IPS-NIHi7 (cell line): ENCODE results near the gene STAC3.
A peak's percentile ranks its signal among the peaks of the same experiment; 100 is the strongest.

ENCODE experiments used
- DNase-seq: peaks from one replicate; pipeline ENCODE4 v3.0.0; 2012; ENCODE audit warnings: mixed read lengths; ENCODE audit errors: extremely low spot score

STAC3 gene

GRCh38 chr12:57236201-57236924 lies 14.6 kb downstream of the STAC3 start:
- DNase-seq: no peak

- DNase-seq: no peak
Observed at GRCh38 chr12:57235728-57236131, 15.3 kb downstream of the STAC3 start.

- DNase-seq: no peak
Observed at GRCh38 chr12:57235017-57235727, 15.8 kb downstream of the STAC3 start.

- no peak for DNase-seq
Observed at GRCh38 chr12:57234571-57235016, 16.4 kb downstream of the STAC3 start.

- DNase-seq: no peak
Observed at GRCh38 chr12:57234233-57234570, 16.8 kb downstream of the STAC3 start.

GRCh38 chr12:57233357-57234232 lies 17.4 kb downstream of the STAC3 start:
- no peak for DNase-seq

GRCh38 chr12:57232156-57232756 lies 18.7 kb downstream of the STAC3 start:
- DNase-seq: no peak

- DNase-seq: no peak
Observed at GRCh38 chr12:57231276-57232021, 19.5 kb downstream of the STAC3 start.

GRCh38 chr12:57230381-57231155 lies 20.4 kb downstream of the STAC3 start:
- DNase-seq: no peak

GRCh38 chr12:57229634-57230380 lies 21.2 kb downstream of the STAC3 start, which contains the start of gene SHMT2:
Gene SHMT2 (plus strand): TSS chr12:57229711. CDS start chr12:57229779, 68 bp downstream.
- DNase-seq: peak; percentile 96

- no peak for DNase-seq
Observed at GRCh38 chr12:57229046-57229633, 21.8 kb downstream of the STAC3 start.

GRCh38 chr12:57227315-57228115 lies 23.5 kb downstream of the STAC3 start:
- DNase-seq: no peak

GRCh38 chr12:57226588-57227314 lies 24.2 kb downstream of the STAC3 start:
- no peak for DNase-seq

- DNase-seq: no peak
Observed at GRCh38 chr12:57225680-57226210, 25.2 kb downstream of the STAC3 start.

- DNase-seq: peak; percentile 81
Observed at GRCh38 chr12:57224973-57225679, 25.9 kb downstream of the STAC3 start.

- no peak for DNase-seq
Observed at GRCh38 chr12:57224278-57224972, 26.6 kb downstream of the STAC3 start.
